ENCODE measurements around the gene THAP8. TPM values are rescaled to one million over a fixed set of nuclear protein-coding genes. Genes with fewer than 3 reads are reported as not detected.

The THAP8 gene
- total RNA-seq, 2 experiments from 2014 or later: 0.38 to 0.53 TPM

GRCh38 chr19:35996777-35997176 is 57.3 kb downstream of the THAP8 start:
- ATAC-seq (ENCODE audit: poor library complexity): no peak
- H3K27ac Mint-ChIP-seq: peak overlapping the region; percentile 78
- H3K27me3 ChIP-seq (ENCODE audit: control insufficient read depth in 1 of 2, insufficient read depth in 2 of 2, low read length in 2 of 2): no peaks in the 10 kb centered on the region
- no peak overlapping the region for H3K27ac ChIP-seq (ENCODE audit: low read depth in 1 of 2, low read length in 2 of 2)
- H3K36me3 Mint-ChIP-seq (ENCODE audit: low read depth): peaks cover 33% of the 10 kb centered on the region
- peaks cover 41% of the 10 kb centered on the region for H3K4me1 Mint-ChIP-seq (ENCODE audit: low read depth)
- intact Hi-C loops (cut with DNase I, micrococcal nuclease): loop anchor here in 1 of 2 experiments (5.0 kb wide), 2 partner anchors 56 to 116 kb away; partner anchors contain the start of genes OVOL3, POLR2I, THAP8 and WDR62
- ChIA-PET POLR2A (interaction anchor here (0.9 to 3.1 kb wide), 4 partner anchors 12 to 118 kb away, joined by 3 to 13 read pairs (median 3); partner anchors contain the start of genes ALKBH6, POLR2I, SYNE4 and TBCB), CTCF (interaction anchor here (0.6 kb wide), 1 partner anchor 38 kb away, joined by 3 read pairs; no protein-coding TSS in a partner anchor)
- H3K27me3 Mint-ChIP-seq: no peaks in the 10 kb centered on the region
- H3K4me1 ChIP-seq (ENCODE audit: insufficient read depth, low read length): peaks cover 45% of the 10 kb centered on the region
- DNase-seq: no peak
- TF ChIP-seq CTCF (IDR thresholded peaks at IDR 0.05): no peak
- no peaks in the 10 kb centered on the region for H3K9me3 Mint-ChIP-seq
- H3K4me3 ChIP-seq (ENCODE audit: low read length): no peak overlapping the region
- peaks cover 15% of the 10 kb centered on the region for H3K36me3 ChIP-seq (ENCODE audit: insufficient read depth, low read length)
- H3K4me3 Mint-ChIP-seq: peak overlapping the region; percentile 87
- no peaks in the 10 kb centered on the region for H3K9me3 ChIP-seq (ENCODE audit: control insufficient read depth in 1 of 2, insufficient read depth in 1 of 2, low read length in 2 of 2)

GRCh38 chr19:35995048-35995993 is 58.8 kb downstream of the THAP8 start, which contains the start of gene SDHAF1:
SDHAF1 (plus strand) TSS chr19:35995188; CDS start chr19:35995275, 87 bp downstream.
- peaks cover 23% of the 10 kb centered on the region for H3K36me3 Mint-ChIP-seq (ENCODE audit: low read depth)
- H3K27me3 Mint-ChIP-seq: no peaks in the 10 kb centered on the region
- H3K27ac ChIP-seq (ENCODE audit: low read depth in 1 of 2, low read length in 2 of 2): peak within 1 kb of the TSS; percentile 56 to 63
- no peak for TF ChIP-seq CTCF (IDR thresholded peaks at IDR 0.05)
- DNase-seq: peak; percentile 81 to 96 (median 91)
- peaks cover 45% of the 10 kb centered on the region for H3K4me1 ChIP-seq (ENCODE audit: insufficient read depth, low read length)
- H3K4me1 Mint-ChIP-seq (ENCODE audit: low read depth): peaks cover 41% of the 10 kb centered on the region
- H3K9me3 ChIP-seq (ENCODE audit: control insufficient read depth in 1 of 2, insufficient read depth in 1 of 2, low read length in 2 of 2): no peaks in the 10 kb centered on the region
- H3K4me3 ChIP-seq (ENCODE audit: low read length): peak within 1 kb of the TSS; percentile 83
- ATAC-seq (ENCODE audit: poor library complexity): peak; percentile 90
- H3K4me3 Mint-ChIP-seq: peak within 1 kb of the TSS; percentile 95
- ChIA-PET CTCF (interaction anchor here (1.6 kb wide), 1 partner anchor 36 kb away, joined by 7 read pairs; no protein-coding TSS in a partner anchor), POLR2A (interaction anchor here (0.5 to 3.2 kb wide), 5 partner anchors 13 to 220 kb away, joined by 3 to 17 read pairs (median 13); partner anchors contain the start of genes ALKBH6 and SYNE4)
- H3K9me3 Mint-ChIP-seq: no peaks in the 10 kb centered on the region
- peaks cover 12% of the 10 kb centered on the region for H3K36me3 ChIP-seq (ENCODE audit: insufficient read depth, low read length)
- H3K27ac Mint-ChIP-seq: peak within 1 kb of the TSS; percentile 83
- intact Hi-C loops (cut with DNase I, micrococcal nuclease): loop anchor here (1.0 to 5.0 kb wide), 4 partner anchors 19 to 117 kb away; partner anchors contain the start of genes THAP8 (in 2 of the 2), WDR62 (in 2 of the 2), ALKBH6 (in 1 of the 2) and OVOL3 (in 1 of the 2)
- H3K27me3 ChIP-seq (ENCODE audit: control insufficient read depth in 1 of 2, insufficient read depth in 2 of 2, low read length in 2 of 2): no peaks in the 10 kb centered on the region

GRCh38 chr19:35993923-35994598 is 60.0 kb downstream of the THAP8 start:
- ChIA-PET POLR2A (interaction anchor here (1.5 to 3.2 kb wide), 4 partner anchors 15 to 41 kb away, joined by 4 to 17 read pairs (median 13); partner anchors contain the start of genes ALKBH6 and SYNE4), CTCF (interaction anchor here (0.6 to 1.6 kb wide), 2 partner anchors 20 to 35 kb away, joined by 3 to 7 read pairs; partner anchors contain the start of gene ALKBH6)
- intact Hi-C loops (cut with DNase I, micrococcal nuclease): loop anchor here in 1 of 2 experiments (2.0 kb wide), 1 partner anchor 61 kb away; the partner anchor contains the start of genes THAP8 and WDR62
- peak overlapping the region; percentile 95 for H3K4me3 Mint-ChIP-seq
- peaks cover 0 to 7% of the 10 kb centered on the region in 2 experiments for H3K9me3 ChIP-seq (ENCODE audit: control insufficient read depth in 1 of 2, insufficient read depth in 1 of 2, low read length in 2 of 2)
- no peak for ATAC-seq (ENCODE audit: poor library complexity)
- DNase-seq: peak in 2 of 14 experiments; percentile 25 to 42
- peak overlapping the region; percentile 44 for H3K27ac Mint-ChIP-seq
- no peak overlapping the region for H3K27ac ChIP-seq (ENCODE audit: low read depth in 1 of 2, low read length in 2 of 2)
- H3K36me3 ChIP-seq (ENCODE audit: insufficient read depth, low read length): peaks cover 10% of the 10 kb centered on the region
- no peaks in the 10 kb centered on the region for H3K27me3 Mint-ChIP-seq
- no peak for TF ChIP-seq CTCF (IDR thresholded peaks at IDR 0.05)
- H3K4me1 Mint-ChIP-seq (ENCODE audit: low read depth): peaks cover 30% of the 10 kb centered on the region
- peak overlapping the region; percentile 83 for H3K4me3 ChIP-seq (ENCODE audit: low read length)
- peaks cover 19% of the 10 kb centered on the region for H3K36me3 Mint-ChIP-seq (ENCODE audit: low read depth)
- H3K27me3 ChIP-seq (ENCODE audit: control insufficient read depth in 1 of 2, insufficient read depth in 2 of 2, low read length in 2 of 2): no peaks in the 10 kb centered on the region
- peaks cover 39% of the 10 kb centered on the region for H3K4me1 ChIP-seq (ENCODE audit: insufficient read depth, low read length)
- H3K9me3 Mint-ChIP-seq: no peaks in the 10 kb centered on the region

Data from CD4-positive, alpha-beta T cell (primary cell).